ENCODE data around the gene TNPO2. TPM values are rescaled to one million over a fixed set of nuclear protein-coding genes. Genes with fewer than 3 reads are reported as not detected.

The TNPO2 gene
- total RNA-seq, result 37.8 and 50.0 TPM in 2 replicates

DNA sequence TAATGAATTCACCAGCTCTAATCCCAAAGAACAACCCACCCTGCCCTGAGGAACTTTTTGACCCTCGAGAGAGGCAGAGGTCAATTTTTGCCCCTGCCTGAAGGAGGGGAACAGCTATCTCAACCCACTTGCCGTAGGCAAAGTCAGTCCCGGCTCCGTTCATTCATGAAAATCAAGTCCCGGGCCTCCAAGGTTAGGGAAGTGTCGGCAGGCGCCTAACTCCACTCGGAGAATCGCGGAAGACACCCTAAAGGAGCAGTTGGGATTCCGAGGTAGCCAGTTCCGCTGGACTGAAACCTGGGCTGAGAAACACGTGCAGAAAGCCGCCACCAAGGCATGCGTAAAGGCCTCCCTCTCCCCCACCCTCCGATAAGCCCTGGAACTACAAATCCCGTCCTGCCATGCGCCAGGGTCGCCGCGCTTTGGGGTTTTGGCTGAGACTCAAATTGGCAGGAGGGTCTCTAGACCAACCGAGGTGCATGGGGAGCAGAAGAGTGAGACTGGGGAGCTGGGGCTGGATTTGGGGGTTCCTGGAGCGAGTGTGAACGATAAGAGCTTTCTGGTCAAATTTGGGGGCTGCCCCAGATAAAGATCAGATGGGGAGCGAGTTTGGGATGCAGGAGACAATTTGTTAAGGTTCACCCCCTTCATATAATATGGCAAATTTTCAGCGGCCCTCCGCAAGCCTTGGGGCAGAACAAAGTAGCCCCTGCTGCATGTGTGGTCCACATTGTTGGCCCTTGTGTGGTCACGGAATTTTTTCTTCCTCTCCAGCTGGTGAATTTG lies at the start of gene TNPO2:
Gene TNPO2 (minus strand): TSS at position 292 of the 786 bp plus-strand sequence. CDS start 2,955 bp downstream, outside the sequence.

GRCh38 chr19:12751635-12752034 lies 27.9 kb upstream of the TNPO2 start, which contains the start of gene BEST2:
TSS of gene BEST2 (plus strand) at chr19:12751791. CDS start at chr19:12752593, 802 bp downstream.

GRCh38 chr19:12736995-12737834 lies 13.5 kb upstream of the TNPO2 start, which contains the start of gene GET3:
TSS of gene GET3 (plus strand) at chr19:12737497. CDS start at chr19:12737506, 9 bp downstream.

DNA sequence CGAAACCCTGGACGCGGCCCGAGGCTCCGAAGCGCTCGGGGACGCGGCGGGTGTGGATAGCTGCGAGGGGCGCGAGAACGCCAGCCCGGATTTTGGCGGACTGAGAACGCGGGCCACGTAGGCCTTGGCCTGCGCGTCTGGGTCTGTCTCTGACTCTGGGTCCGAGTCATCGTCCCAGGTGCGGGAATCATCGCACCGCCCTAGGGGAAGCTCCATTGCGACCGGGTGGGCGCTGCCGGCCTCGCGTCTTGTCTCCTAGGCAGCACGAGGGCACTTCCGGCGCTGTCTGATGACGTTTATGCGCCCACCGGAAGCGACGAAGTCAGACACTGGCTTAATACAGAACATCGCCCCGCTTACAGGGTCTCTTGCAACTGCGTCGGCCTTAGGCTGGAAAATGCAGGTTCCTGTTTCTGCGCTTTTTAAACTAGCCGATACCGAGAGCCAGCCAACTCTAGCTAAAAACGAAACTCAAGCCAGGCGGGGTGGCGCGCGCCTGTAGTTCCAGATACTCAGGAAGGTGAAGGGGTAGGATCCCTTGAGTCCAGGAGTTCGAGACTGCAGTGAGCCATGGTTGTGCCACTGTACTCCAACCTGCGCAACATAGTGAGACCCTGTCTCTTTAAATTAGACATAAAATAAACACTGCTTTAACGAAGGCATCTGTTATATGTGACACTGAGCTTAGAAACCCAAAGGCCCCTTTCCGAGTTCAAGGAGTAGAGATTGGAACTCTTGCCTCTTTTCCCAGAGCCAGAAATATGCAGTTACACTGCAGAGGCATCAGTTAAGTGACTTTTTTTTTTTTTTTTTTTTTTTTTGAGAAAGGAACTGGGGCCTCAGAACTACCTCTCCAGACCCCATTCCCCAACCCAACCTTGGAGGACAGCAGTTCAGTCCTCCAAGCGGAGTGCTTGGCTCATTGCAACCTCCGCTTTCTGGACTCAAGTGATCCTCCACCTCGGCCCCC lies 27.1 kb downstream of the TNPO2 start, which contains the start of gene FBXW9:
Gene FBXW9 (minus strand): TSS at position 266 of the 970 bp plus-strand sequence. CDS start 50 bp downstream, at position 216.

DNA sequence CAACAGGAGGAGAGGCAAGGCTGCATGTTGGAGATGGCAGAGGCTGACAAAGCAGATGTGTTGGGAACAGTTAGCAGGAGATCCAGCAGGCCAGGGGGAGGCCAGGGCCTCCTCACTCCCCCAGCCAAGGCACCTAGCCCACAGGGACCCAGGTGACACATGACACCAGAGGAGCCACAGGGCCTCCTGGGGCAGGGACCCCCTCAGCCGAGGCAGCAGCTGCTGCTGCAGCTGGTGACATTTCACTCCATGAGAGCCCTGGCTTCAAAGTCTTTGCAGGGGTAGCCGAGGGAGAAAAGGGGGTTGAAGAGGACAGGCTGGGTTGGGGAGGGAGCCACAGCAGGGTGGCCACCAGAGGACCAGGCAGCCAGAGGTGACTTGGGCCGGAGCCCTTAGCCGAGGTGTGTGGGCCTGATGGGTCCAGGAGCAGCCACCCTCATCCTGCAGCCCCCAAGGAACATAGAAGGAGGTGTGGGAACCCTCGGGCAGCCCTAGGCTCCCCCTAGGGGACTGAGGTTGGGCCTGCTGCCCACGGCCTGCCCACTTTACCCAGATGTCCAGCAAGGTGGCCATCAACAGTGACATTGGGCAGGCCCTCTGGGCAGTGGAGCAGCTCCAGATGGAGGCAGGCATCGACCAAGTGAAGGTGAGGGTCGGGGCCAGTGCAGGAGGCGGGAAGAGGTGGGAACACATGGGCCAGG lies 36.1 kb downstream of the TNPO2 start, which contains the start of gene GNG14:
Gene GNG14 (plus strand): TSS at position 503 of the 701 bp plus-strand sequence. CDS start 51 bp downstream, at position 554.

GRCh38 chr19:12681074-12681987 lies 42.4 kb downstream of the TNPO2 start, which contains the start of gene DHPS:
TSS of gene DHPS (minus strand) at chr19:12681880. CDS start at chr19:12681766, 114 bp downstream.

DNA sequence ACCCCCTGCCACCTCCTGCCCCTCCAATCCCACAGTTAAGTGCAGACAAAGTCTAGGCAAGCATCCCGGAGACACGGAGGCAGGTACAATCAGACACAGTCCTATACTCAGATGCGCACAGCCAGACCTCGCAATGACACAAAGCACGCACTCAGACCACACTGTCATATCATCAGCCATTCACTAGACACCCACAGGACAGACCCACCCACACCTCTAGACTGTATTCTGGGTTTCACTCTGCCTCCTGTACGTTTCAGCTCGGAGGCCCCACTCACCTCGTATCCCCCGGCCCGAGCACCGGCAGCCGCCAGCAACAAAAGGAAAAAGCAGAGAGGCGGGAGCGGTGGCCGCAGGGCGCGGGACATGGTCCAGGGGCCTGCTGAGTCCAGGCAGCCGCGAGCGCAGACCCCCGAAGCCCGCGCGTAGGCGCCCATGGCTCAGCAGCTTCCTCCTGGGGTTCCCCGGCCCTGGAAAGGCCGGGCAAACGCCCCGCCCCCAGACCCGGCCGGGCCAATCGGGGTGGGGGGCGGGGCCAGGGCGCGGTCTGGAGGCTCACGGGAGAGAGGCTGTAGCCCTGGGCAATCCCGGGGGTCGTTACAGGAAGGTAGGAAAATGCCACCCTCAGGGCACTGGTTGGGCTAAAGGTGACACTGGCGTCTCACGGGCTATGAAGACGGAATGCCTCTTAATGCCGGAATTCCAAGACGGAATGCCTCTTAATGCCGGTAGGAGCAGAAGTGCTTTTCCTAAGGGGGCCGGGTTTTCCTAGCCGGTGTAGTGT lies 57.3 kb downstream of the TNPO2 start, which contains the start of the genes MAN2B1 and WDR83:
Gene MAN2B1 (minus strand): TSS at position 478 of the 784 bp plus-strand sequence. CDS start 41 bp downstream, at position 437.
Gene WDR83 (plus strand): TSS at position 543 of the 784 bp plus-strand sequence. CDS start 2,984 bp downstream, outside the sequence.

Other genes starting within 250 kb of the TNPO2 start
- gene ZNF709, start 239.1 kb downstream of the TNPO2 start, total RNA-seq, result 3.5 and 4.1 TPM in 2 replicates
- 8.3 and 9.3 TPM in 2 replicates for gene ZNF564, start 172.4 kb downstream of the TNPO2 start, total RNA-seq
- gene ZNF490, start 113.1 kb downstream of the TNPO2 start, total RNA-seq, result 11.7 and 12.1 TPM in 2 replicates
- 11.1 and 18.6 TPM in 2 replicates for gene ZNF791, start 113.0 kb downstream of the TNPO2 start, total RNA-seq
- 34.5 and 56.2 TPM in 2 replicates for gene MAN2B1, start 57.2 kb downstream of the TNPO2 start, total RNA-seq
- 10.6 and 14.4 TPM in 2 replicates for gene WDR83, start 57.1 kb downstream of the TNPO2 start, total RNA-seq
- 55.3 and 56.6 TPM in 2 replicates for gene DHPS, start 42.1 kb downstream of the TNPO2 start, total RNA-seq
- gene GNG14, start 35.9 kb downstream of the TNPO2 start, total RNA-seq, result not detected in 2 replicates
- gene FBXW9, start 27.3 kb downstream of the TNPO2 start, total RNA-seq, result 4.6 and 8.3 TPM in 2 replicates
- gene TRIR, start 10.8 kb upstream of the TNPO2 start, total RNA-seq, result 124 and 148 TPM in 2 replicates
- gene GET3, start 13.6 kb upstream of the TNPO2 start, total RNA-seq, result 93.5 and 107 TPM in 2 replicates
- gene BEST2, start 27.9 kb upstream of the TNPO2 start, total RNA-seq, result 0.15 TPM in 1 of 2 replicates, not detected in the other
- gene HOOK2, start 51.6 kb upstream of the TNPO2 start, total RNA-seq, result 24.9 and 28.0 TPM in 2 replicates
- gene JUNB, start 67.6 kb upstream of the TNPO2 start, total RNA-seq, result 81.4 and 95.3 TPM in 2 replicates
- gene PRDX2, start 77.9 kb upstream of the TNPO2 start, total RNA-seq, result 166 and 183 TPM in 2 replicates
- gene THSD8, start 78.1 kb upstream of the TNPO2 start, total RNA-seq, result 0.99 TPM in 1 of 2 replicates, not detected in the other
- gene RNASEH2A, start 82.7 kb upstream of the TNPO2 start, total RNA-seq, result 7.6 and 60.4 TPM in 2 replicates
- gene RTBDN, start 110.6 kb upstream of the TNPO2 start, total RNA-seq, result not detected in 2 replicates
- gene MAST1, start 114.6 kb upstream of the TNPO2 start, total RNA-seq, result 0.15 and 3.3 TPM in 2 replicates
- 22.8 and 30.9 TPM in 2 replicates for gene DNASE2, start 157.5 kb upstream of the TNPO2 start, total RNA-seq
- 0.17 TPM in 1 of 2 replicates, not detected in the other for gene KLF1, start 163.3 kb upstream of the TNPO2 start, total RNA-seq
- 28.3 and 55.3 TPM in 2 replicates for gene GCDH, start 167.2 kb upstream of the TNPO2 start, total RNA-seq
- gene SYCE2, start 195.4 kb upstream of the TNPO2 start, total RNA-seq, result 0.15 TPM in 1 of 2 replicates, not detected in the other
- 46.3 and 80.1 TPM in 2 replicates for gene FARSA, start 209.8 kb upstream of the TNPO2 start, total RNA-seq
- 1,350 and 1,500 TPM in 2 replicates for gene CALR, start 214.7 kb upstream of the TNPO2 start, total RNA-seq
- gene RAD23A, start 221.9 kb upstream of the TNPO2 start, total RNA-seq, result 64.9 and 86.2 TPM in 2 replicates
- 22.7 and 24.0 TPM in 2 replicates for gene GADD45GIP1, start 233.3 kb upstream of the TNPO2 start, total RNA-seq
- 0.29 TPM in 1 of 2 replicates, not detected in the other for gene DAND5, start 245.6 kb upstream of the TNPO2 start, total RNA-seq